HepG2 (cell line): ENCODE data around the gene MEI1. TPM values are rescaled to one million over a fixed set of nuclear protein-coding genes. Genes with fewer than 3 reads are reported as not detected.
A peak's percentile ranks its signal among the peaks of the same experiment; 100 is the strongest.

Experiments
- ATAC-seq: fragments of 200-7000 bp; cut with Tn5 transposase; 3 replicates; pipeline ENCODE4 v1.9.1; 2020; ENCODE audit warnings: mild to moderate bottlenecking, moderate library complexity
- BruUV-seq: library from RNA; stranded (reverse); fragments of 400-500 nt; replicated peaks from 2 replicates; lab custom pipeline; 2021; lab: Mats Ljungman, UMichigan
- CTCF ChIA-PET: fragments of 300-600 bp; formaldehyde crosslinking; extraction: SDS; loops from one replicate; lab custom pipeline; 2021; ENCODE audit warnings: low total read pairs, inconsistent platforms, low intra/inter-chr PET ratio; lab: Yijun Ruan, JAX
- POLR2A ChIA-PET: fragments of 350-600 bp; sonication (Branson Sonifier 250); formaldehyde crosslinking; loops from one replicate; lab custom pipeline; 2020; ENCODE audit warnings: antibody characterized with exemption, inconsistent platforms; lab: Yijun Ruan, JAX
- DNase-seq: peaks from one replicate; pipeline ENCODE4 v3.0.0-alpha.2; 2015; ENCODE audit warnings: low spot score
- FAIRE-seq: peaks from 3 replicates; lab custom pipeline; 2011; peaks lifted over from hg19 to GRCh38; lab: Jason Lieb, UNC
- H2AFZ ChIP-seq: one replicate; pipeline ENCODE4 v1.6.1; 2011; ENCODE audit warnings: low read length, inconsistent platforms
- H3K27ac ChIP-seq: fragments of 300-600 bp; 3 replicates; pipeline ENCODE4 v1.8.0; 2011; ENCODE audit warnings: mixed run types, mild to moderate bottlenecking, mixed read lengths, low read length, inconsistent platforms; ENCODE audit not compliant: insufficient read depth; ENCODE audit errors: extremely low read length
- H3K27me3 ChIP-seq, 2 experiments: fragments of 200-600 bp in 1 of 2; 2 replicates in 1 of 2; 3 replicates in 1 of 2; pipeline versions ENCODE4 v1.6.0 to v1.8.0; 2011; ENCODE audit warnings: low read length in 2 of 2, mild to moderate bottlenecking in 2 of 2, moderate library complexity in 2 of 2, inconsistent platforms in 1 of 2; ENCODE audit not compliant: insufficient read depth in 2 of 2, control insufficient read depth in 1 of 2
- H3K36me3 ChIP-seq, 2 experiments: fragments of 200-600 bp in 1 of 2; replicated peaks in 1 of 2; 2 replicates in 1 of 2; 3 replicates in 1 of 2; pipeline versions ENCODE4 v1.5.1 to v1.8.0; 2011; ENCODE audit warnings: low read length in 2 of 2, inconsistent platforms in 1 of 2; ENCODE audit not compliant: insufficient read depth in 2 of 2, control insufficient read depth in 1 of 2
- H3K4me1 ChIP-seq: 2 replicates; pipeline ENCODE4 v1.5.1; 2012; ENCODE audit warnings: low read length, inconsistent platforms; ENCODE audit not compliant: insufficient read depth
- H3K4me2 ChIP-seq: 2 replicates; pipeline ENCODE4 v1.6.0; 2011; ENCODE audit warnings: low read depth, low read length, inconsistent platforms
- H3K4me3 ChIP-seq, 3 experiments: fragments of 200-600 bp in 1 of 3; sonication (generic), shearing (Covaris generic) in 1 of 3; replicated peaks in 1 of 3; 2 replicates each; pipeline ENCODE4 v1.5.1; 2011 to 2016; ENCODE audit warnings: low read length in 3 of 3, inconsistent platforms in 2 of 3, low read depth in 2 of 3, mild to moderate bottlenecking in 2 of 3, control low read depth in 1 of 3, mixed read lengths in 1 of 3; ENCODE audit not compliant: insufficient read depth in 1 of 3
- H3K79me2 ChIP-seq: one replicate; pipeline ENCODE4 v1.6.1; 2011; ENCODE audit warnings: low read length, inconsistent platforms; ENCODE audit not compliant: insufficient read depth
- H3K9ac ChIP-seq: 2 replicates; pipeline ENCODE4 v1.6.0; 2011; ENCODE audit warnings: mild to moderate bottlenecking, low read depth, low read length, inconsistent platforms; ENCODE audit not compliant: insufficient read depth
- H3K9me3 ChIP-seq: 2 replicates; pipeline ENCODE4 v1.5.1; 2012; ENCODE audit warnings: mild to moderate bottlenecking, low read length
- H4K20me1 ChIP-seq: 2 replicates; pipeline ENCODE4 v1.6.0; 2011; ENCODE audit warnings: inconsistent platforms, mild to moderate bottlenecking, low read length, moderate library complexity; ENCODE audit not compliant: insufficient read depth
- HNF4A ChIP-seq: sonication (generic); formaldehyde crosslinking; IDR thresholded peaks from 2 replicates; pipeline ENCODE4 v1.4.0; 2020; ENCODE audit warnings: missing genetic modification reagents
- IRF1 ChIP-seq: sonication (generic); formaldehyde crosslinking; IDR thresholded peaks from 2 replicates; pipeline ENCODE4 v1.4.0; 2020; ENCODE audit warnings: low read depth, mild to moderate bottlenecking, missing genetic modification reagents
- MAFF ChIP-seq: IDR thresholded peaks from 2 replicates; pipeline ENCODE4 v1.6.1; 2011; ENCODE audit warnings: low read depth, low read length, improper control_type of control experiment
- MAFK ChIP-seq, 2 experiments: IDR thresholded peaks in 1 of 2; conservative IDR thresholded peaks in 1 of 2; 2 replicates each; pipeline ENCODE4 v1.6.1; 2011; ENCODE audit warnings: improper control_type of control experiment in 2 of 2, low read length in 2 of 2
- NFE2 ChIP-seq: sonication (generic); formaldehyde crosslinking; IDR thresholded peaks from 2 replicates; pipeline ENCODE4 v1.4.0; 2020; ENCODE audit warnings: missing genetic modification reagents
- NKX3-1 ChIP-seq: sonication (generic); formaldehyde crosslinking; IDR thresholded peaks from 2 replicates; pipeline ENCODE4 v1.5.0; 2020; ENCODE audit warnings: missing genetic modification reagents
- RNF219 ChIP-seq: sonication (generic); formaldehyde crosslinking; IDR thresholded peaks from 2 replicates; pipeline ENCODE4 v1.5.0; 2020; ENCODE audit warnings: mild to moderate bottlenecking, missing genetic modification reagents
- SRY ChIP-seq: sonication (generic); formaldehyde crosslinking; IDR thresholded peaks from 2 replicates; pipeline ENCODE4 v1.8.0; 2022; ENCODE audit warnings: mild to moderate bottlenecking, missing genetic modification reagents
- SSRP1 ChIP-seq: IDR thresholded peaks from 2 replicates; pipeline ENCODE4 v1.6.1; 2016; ENCODE audit warnings: control low read depth
- TSC22D2 ChIP-seq: sonication (generic); formaldehyde crosslinking; IDR thresholded peaks from 2 replicates; pipeline ENCODE4 v1.5.1; 2020; ENCODE audit warnings: missing genetic modification reagents, mild to moderate bottlenecking, borderline replicate concordance
- ZFYVE20 ChIP-seq: sonication (generic); formaldehyde crosslinking; IDR thresholded peaks from 2 replicates; pipeline ENCODE4 v1.8.0; 2023; ENCODE audit warnings: low read depth, mild to moderate bottlenecking, moderate library complexity, missing genetic modification reagents, borderline replicate concordance
- ZNF17 ChIP-seq: sonication (generic); formaldehyde crosslinking; IDR thresholded peaks from 2 replicates; pipeline ENCODE4 v1.5.0; 2020; ENCODE audit warnings: mild to moderate bottlenecking, missing genetic modification reagents
- ZNF33A ChIP-seq: sonication (generic); formaldehyde crosslinking; IDR thresholded peaks from 2 replicates; pipeline ENCODE4 v1.5.1; 2020; ENCODE audit warnings: missing genetic modification reagents, mild to moderate bottlenecking, moderate library complexity, borderline replicate concordance
- ZNF710 ChIP-seq: sonication (generic); formaldehyde crosslinking; IDR thresholded peaks from 2 replicates; pipeline ENCODE4 v1.5.0; 2020; ENCODE audit warnings: mild to moderate bottlenecking, missing genetic modification reagents, borderline replicate concordance
- ZSCAN20 ChIP-seq: sonication (generic); formaldehyde crosslinking; IDR thresholded peaks from 2 replicates; pipeline ENCODE4 v1.4.0; 2020; ENCODE audit warnings: missing genetic modification reagents, mild to moderate bottlenecking, borderline replicate concordance
- WGBS: methylation state at CpG from one replicate; pipeline ENCODE4 v1.1.6; 2017; ENCODE audit warnings: low lambda C conversion rate; 5-methylcytosine and 5-hydroxymethylcytosine counted together
- in situ Hi-C: cut with HindIII; loops from 2 replicates; pipeline ENCODE4 v1.10.0; 2017; ENCODE audit warnings: low pct_unique_long_range_greater_than_20kb; ENCODE audit not compliant: extremely low pct_ligation_motif_present
- intact Hi-C: fragments of 100-400 bp; cut with micrococcal nuclease; formaldehyde crosslinking; loops from one replicate; pipeline ENCODE4 v1.10.0; 2022; ENCODE audit not compliant: unreplicated experiment
- polyA plus RNA-seq, 8 experiments: library from polyadenylated mRNA; depleted of rRNA in 3 of 8; stranded (reverse) in 7 of 8; unstranded in 1 of 8; fragments of >200 nt; fragmentation: Illumina TruSeq in 4 of 8; extraction: Trizol in 4 of 8; gene quantifications; 2 replicates each; pipeline versions ENCODE4 v1.2.1 to v1.2.3, GENCODE V29; 2011 to 2016; ENCODE audit warnings: low read depth in 4 of 8, missing spikeins in 1 of 8, mixed read lengths in 1 of 8; ENCODE audit not compliant: insufficient read depth in 1 of 8
- total RNA-seq, 5 experiments: library from RNA; depleted of rRNA; stranded (reverse); fragments of >200 nt; fragmentation: Illumina TruSeq; extraction: Trizol; gene quantifications; 2 replicates each; pipeline ENCODE4 v1.2.3, GENCODE V29; 2016; ENCODE audit warnings: low read depth in 1 of 5

Gene MEI1
- total and polyA plus RNA-seq, 2 of the 13 experiments (the other 11 are each of a cell fraction or from before 2014, with no cell fraction given): 0.75 to 1.9 TPM

- Histone ChIP-seq H3K9me3 (no peaks in the 10 kb centered on the region), H3K4me3 (no peak overlapping the region), H3K4me1 (no peaks in the 10 kb centered on the region), H3K79me2 (no peaks in the 10 kb centered on the region), H3K36me3 (no peaks in the 10 kb centered on the region), H4K20me1 (no peaks in the 10 kb centered on the region), H3K4me2 (no peak overlapping the region), H3K9ac (no peak overlapping the region), H2AFZ (no peak overlapping the region), H3K27me3 (peaks cover 1 to 8% of the 10 kb centered on the region in 2 experiments; a peak in 2 of 5 replicates)
- DNase-seq (no peak), ATAC-seq (no peak), FAIRE-seq (no peak)
- ChIA-PET POLR2A (no interaction called here), CTCF (no interaction called here)
- in situ Hi-C loops (no loop called here), intact Hi-C loops (no loop called here)
- BruUV-seq: no TSS peak
- 2% methylated on average over 5 of the region's 5 CpGs for WGBS
- no peak for TF ChIP-seq ZNF710 (CRISPR knock-in tag)
- no peak for TF ChIP-seq SSRP1 (CRISPR knock-in tag)
- no peak for TF ChIP-seq SRY (CRISPR knock-in tag)
- no peak for TF ChIP-seq TSC22D2
- TF ChIP-seq MAFF: peak; percentile 84
- TF ChIP-seq HNF4A: no peak
- TF ChIP-seq ZNF33A: no peak
- no peak for TF ChIP-seq NFE2 (CRISPR knock-in tag)
- no peak for TF ChIP-seq RNF219 (CRISPR knock-in tag)
- TF ChIP-seq ZFYVE20: no peak
- TF ChIP-seq ZNF17: no peak
- no peak for TF ChIP-seq NKX3-1 (CRISPR knock-in tag)
- no peak for TF ChIP-seq IRF1 (CRISPR knock-in tag)
- TF ChIP-seq ZSCAN20 (CRISPR knock-in tag): no peak
- peak; percentile 84 to 90 for TF ChIP-seq MAFK (conservative IDR thresholded peaks at IDR 0.05 in 1 of 2, IDR thresholded peaks at IDR 0.05 in 1 of 2; ENCODE audit: low read length in 2 of 2)
- TF ChIP-seq, all 625 proteins: peak for 2
- no peak overlapping the region for H3K27ac ChIP-seq
These were observed 71.6 kb downstream of the MEI1 start for GRCh38 chr22:41770715-41771468.
